ENCODE results near the gene LDAH. TPM values are rescaled to one million over a fixed set of nuclear protein-coding genes. Genes with fewer than 3 reads are reported as not detected.

The LDAH gene
- total RNA-seq, 4 donors from 2014 or later = 8.2 to 14.1 (median 10.9) TPM

DNA sequence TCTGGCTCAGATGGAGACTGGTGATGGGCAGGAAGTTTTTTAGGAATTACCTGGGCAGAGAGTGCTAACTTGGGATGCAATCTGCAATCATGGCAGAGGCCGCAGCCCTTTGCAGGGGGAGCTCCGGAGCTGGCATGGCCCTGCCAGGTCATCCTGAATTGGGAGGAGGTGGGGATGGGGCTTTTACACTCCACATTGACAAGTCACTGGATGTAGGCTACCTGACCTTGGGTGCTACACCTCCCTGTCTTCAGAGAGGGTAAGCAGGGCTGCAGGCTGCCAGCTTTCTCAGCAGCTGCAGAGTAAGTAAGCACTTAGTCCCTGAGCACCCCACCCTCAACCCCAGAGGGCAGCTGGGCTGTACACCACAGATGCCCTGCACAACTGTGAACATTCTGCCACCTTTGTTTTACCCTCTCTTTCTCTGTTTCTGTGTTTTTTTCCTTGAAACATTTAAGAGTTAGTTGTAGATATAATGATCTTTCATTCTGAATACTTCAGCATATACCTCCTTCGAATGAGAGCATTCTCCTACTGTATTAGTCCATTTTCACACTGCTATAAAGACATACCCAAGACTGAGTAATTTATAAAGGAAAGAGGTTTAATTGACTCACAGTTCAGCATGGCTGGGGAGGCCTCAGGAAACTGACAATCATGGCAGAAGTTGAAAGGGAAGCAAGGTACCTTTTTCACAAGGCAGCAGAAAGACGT is 165.2 kb downstream of the LDAH start:
- TF ChIP-seq CTCF (IDR thresholded peaks at IDR 0.05) = no peak
- ATAC-seq (ENCODE audit: low FRiP score) (no peak), DNase-seq (ENCODE audit: low spot score) (no peak)

- DNase-seq (ENCODE audit: low spot score) = no peak
- no peak for ATAC-seq (ENCODE audit: low FRiP score)
- TF ChIP-seq CTCF (IDR thresholded peaks at IDR 0.05) = no peak
Observed at GRCh38 chr2:20656561-20656960, 166.3 kb downstream of the LDAH start.

- DNase-seq (ENCODE audit: low spot score) (no peak), ATAC-seq (ENCODE audit: low FRiP score) (no peak)
- TF ChIP-seq CTCF (IDR thresholded peaks at IDR 0.05) = no peak
Observed at GRCh38 chr2:20654535-20654813, 168.4 kb downstream of the LDAH start.

GRCh38 chr2:20653695-20654534 is 169.0 kb downstream of the LDAH start:
- no peak for TF ChIP-seq CTCF (IDR thresholded peaks at IDR 0.05)
- DNase-seq (ENCODE audit: low spot score) = no peak
- ATAC-seq (ENCODE audit: low FRiP score) = no peak

DNA sequence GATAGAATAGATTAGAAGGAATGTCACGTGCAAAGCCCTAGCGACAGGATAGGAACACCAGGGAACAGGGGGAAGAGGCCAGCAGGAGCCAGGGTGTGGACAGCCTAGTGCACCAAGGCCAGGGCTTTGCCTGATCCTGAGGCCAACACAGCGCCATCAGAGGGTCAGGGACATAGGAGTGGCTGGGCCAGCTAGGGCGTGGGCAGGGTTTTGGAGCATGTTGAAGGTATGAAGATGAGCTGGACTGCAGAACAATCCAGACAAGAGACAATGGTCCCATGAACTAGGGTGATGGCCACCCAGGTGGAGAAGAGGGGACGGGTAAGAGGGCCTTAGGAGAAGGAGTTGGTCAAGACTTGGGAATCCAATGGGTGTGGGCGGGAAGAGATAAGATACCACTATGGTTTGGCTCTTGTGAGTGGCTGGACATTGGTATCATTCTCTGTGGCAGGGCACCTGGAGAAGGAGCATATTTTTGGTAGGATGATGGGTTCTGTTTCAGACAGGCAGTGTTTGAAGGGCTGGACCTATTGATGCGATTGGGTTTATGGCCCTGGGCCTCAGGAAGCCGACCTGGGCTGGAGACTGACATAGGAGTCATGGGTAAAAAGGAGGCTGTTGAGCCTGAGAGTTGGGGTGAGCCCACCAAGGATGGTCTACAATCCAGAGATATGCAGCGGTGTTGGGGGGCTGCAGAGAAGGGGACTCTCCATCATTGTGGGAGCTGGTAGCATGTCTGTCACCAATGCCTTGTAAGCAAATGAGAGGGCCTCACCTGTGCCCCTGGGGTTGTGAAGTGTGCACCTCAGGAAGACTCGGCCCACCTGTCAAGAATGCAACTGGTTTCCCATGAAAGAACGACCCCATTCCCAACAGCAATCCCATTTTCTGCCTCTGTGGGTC is 170.0 kb downstream of the LDAH start:
- DNase-seq (ENCODE audit: low spot score) (no peak), ATAC-seq (ENCODE audit: low FRiP score) (no peak)
- TF ChIP-seq CTCF (IDR thresholded peaks at IDR 0.05) = no peak

DNA sequence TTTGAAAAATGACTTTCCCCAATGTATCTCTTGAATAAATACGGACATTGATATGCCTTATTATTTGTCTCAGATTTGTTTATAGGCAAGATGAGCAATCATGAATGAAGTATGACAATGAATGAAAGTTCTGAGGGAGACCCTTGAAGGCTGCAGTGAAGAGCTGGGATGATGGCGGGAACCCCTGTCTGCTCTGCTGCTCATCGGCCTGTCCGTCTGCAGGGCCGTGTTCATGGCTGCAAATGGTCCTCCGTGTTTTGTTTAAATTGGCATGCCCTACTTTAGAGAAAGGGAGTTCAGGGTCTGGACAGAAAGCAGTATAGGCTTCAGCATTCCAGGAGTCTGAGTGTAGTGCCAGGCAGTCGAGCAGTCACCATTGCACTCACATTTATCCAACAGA is 170.8 kb downstream of the LDAH start:
- no peak for TF ChIP-seq CTCF (IDR thresholded peaks at IDR 0.05)
- ATAC-seq (ENCODE audit: low FRiP score) = no peak
- no peak for DNase-seq (ENCODE audit: low spot score)
